ENCODE measurements around the gene TNIK.

Gene TNIK

DNA sequence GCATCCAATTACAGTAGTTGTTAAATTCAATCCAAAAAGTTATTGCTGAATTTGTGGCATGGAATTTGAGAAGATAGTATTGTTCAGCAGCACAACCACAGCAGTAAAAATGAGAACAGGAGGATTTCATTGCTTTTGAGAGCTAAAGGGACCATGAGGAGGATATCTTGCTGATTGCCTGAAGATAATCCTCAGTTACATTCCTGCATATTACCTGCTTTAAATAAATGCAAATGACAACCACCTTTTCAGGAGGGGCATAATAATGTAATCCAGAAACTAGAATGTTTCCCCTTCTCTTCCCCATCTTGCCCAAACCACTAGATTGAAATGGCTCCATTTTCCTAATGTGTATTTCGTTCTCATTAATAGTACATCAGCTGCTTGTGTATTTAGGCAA lies 398.5 kb downstream of the TNIK start:
- no peak overlapping the region for H3K27ac ChIP-seq
- TF ChIP-seq, protein P1, sequence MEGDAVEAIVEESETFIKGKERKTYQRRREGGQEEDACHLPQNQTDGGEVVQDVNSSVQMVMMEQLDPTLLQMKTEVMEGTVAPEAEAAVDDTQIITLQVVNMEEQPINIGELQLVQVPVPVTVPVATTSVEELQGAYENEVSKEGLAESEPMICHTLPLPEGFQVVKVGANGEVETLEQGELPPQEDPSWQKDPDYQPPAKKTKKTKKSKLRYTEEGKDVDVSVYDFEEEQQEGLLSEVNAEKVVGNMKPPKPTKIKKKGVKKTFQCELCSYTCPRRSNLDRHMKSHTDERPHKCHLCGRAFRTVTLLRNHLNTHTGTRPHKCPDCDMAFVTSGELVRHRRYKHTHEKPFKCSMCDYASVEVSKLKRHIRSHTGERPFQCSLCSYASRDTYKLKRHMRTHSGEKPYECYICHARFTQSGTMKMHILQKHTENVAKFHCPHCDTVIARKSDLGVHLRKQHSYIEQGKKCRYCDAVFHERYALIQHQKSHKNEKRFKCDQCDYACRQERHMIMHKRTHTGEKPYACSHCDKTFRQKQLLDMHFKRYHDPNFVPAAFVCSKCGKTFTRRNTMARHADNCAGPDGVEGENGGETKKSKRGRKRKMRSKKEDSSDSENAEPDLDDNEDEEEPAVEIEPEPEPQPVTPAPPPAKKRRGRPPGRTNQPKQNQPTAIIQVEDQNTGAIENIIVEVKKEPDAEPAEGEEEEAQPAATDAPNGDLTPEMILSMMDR (conservative IDR thresholded peaks at IDR 0.05) = no peak
- TF ChIP-seq ZFX (IDR thresholded peaks at IDR 0.05) = no peak

DNA sequence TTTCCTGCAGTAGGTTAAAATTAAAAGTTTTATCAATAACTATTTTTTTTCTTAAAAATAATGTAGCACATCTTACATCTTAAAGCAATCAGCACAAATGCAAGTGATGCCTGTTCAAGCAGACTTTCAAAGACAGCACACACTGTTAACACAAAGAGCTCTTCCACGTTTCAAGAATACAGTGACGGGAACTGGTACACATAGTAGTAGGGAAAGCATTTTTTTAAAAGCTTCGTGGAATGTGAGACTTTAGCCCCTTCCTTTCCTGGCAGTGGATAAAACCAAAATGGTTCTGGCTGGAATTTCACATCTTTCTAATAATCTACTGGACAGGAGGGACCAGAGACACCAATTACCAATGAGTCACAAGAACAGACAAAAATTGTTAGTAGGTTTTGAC lies 400.2 kb downstream of the TNIK start:
- no peak overlapping the region for H3K27ac ChIP-seq
- TF ChIP-seq, protein P1 (conservative IDR thresholded peaks at IDR 0.05) = no peak
- no peak for TF ChIP-seq ZFX (IDR thresholded peaks at IDR 0.05)

DNA sequence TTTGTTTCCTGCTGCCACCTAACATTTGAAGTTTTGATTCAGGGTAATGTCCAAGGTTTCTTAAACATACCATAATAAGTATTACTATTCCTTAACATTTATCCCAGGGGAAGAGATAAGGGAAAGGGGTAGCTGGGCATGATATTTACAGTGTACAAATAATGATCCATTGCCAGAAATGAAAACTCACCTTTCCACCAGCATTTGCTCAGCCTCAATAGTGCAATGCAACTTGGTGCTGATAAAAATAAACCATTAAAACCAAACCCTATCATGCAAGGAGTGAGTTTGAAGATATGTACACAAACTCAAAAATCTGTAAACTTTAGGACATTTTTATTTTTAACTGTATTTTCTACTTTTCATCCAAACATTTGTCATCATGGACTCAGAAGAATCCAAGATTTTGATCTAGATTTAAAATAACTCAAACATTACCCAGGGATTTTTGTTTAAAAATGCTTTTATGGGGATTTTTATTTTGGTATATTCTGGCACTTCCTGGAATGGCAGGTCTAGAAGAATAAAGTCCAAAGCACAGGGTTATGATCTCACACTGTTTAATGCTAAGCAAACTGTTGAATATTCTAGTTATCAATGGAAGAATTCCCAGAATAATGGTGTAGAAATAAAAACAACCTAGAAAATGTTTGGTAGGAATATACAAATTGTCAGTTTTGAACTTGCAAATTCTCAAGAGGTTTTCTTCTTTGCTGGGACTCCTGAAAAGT lies 401.2 kb downstream of the TNIK start:
- TF ChIP-seq, protein P1 (conservative IDR thresholded peaks at IDR 0.05) = no peak
- no peak for TF ChIP-seq ZFX (IDR thresholded peaks at IDR 0.05)
- no peak overlapping the region for H3K27ac ChIP-seq

DNA sequence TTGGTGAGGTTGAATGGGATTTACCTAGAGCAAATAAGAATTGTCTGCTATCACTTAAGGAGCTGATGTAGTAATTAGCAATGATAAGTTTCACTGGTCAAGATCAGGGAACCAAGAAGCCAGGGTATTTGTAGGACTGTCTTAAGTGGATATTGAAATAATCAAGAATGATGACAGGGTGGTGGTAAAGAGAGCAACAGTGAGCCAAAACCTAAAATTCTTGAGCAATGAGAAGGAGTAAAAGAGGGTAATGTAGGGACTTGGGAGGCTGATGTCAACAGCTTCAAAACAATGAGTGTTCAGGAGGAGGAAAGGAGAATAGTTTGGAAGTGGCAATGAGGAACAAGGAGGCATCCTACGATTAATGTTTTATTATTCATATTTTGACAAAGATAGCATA lies 402.1 kb downstream of the TNIK start:
- H3K27ac ChIP-seq = no peak overlapping the region
- TF ChIP-seq, protein P1 (conservative IDR thresholded peaks at IDR 0.05) = no peak
- TF ChIP-seq ZFX (IDR thresholded peaks at IDR 0.05) = no peak

DNA sequence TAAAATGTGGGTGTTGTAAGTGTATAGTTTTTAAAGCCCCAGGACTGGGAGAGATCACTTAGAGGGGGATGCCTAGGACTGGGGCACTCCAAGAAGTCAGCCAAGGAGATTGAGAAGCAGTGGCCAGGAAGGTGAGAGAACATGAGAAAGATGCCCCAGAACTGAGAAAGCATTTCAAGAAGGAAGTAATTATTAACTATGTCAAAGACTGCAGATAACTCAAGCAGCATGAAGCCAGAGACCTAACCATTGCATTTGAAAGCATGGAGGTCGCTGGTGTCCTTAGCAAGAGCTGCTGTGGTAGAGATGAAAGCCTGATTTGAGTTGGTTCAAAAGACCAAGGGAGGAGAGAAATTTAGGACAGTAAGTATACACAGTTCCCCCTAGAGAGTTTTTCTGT lies 403.1 kb downstream of the TNIK start:
- H3K27ac ChIP-seq = no peak overlapping the region
- TF ChIP-seq, protein P1 (conservative IDR thresholded peaks at IDR 0.05) = no peak
- no peak for TF ChIP-seq ZFX (IDR thresholded peaks at IDR 0.05)

DNA sequence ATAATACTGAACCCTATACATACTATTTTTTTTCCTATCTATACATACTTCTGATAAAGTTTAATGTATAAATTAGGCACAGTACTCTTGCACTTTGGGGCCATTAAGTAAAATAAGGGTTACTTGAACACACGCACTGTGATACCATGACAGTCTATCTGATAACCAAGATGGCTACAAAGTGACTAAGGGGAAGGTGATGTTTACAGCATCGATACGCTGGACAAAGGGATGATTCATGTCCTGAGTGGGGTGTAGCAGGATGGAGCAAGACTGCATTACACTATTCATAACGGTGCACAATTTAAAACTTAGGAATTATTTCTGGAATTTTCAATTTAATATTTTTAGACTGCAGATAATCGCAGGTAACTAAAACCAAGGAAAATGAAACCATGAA lies 403.7 kb downstream of the TNIK start:
- TF ChIP-seq, protein P1 (conservative IDR thresholded peaks at IDR 0.05) = no peak
- TF ChIP-seq ZFX (IDR thresholded peaks at IDR 0.05) = no peak
- no peak overlapping the region for H3K27ac ChIP-seq

DNA sequence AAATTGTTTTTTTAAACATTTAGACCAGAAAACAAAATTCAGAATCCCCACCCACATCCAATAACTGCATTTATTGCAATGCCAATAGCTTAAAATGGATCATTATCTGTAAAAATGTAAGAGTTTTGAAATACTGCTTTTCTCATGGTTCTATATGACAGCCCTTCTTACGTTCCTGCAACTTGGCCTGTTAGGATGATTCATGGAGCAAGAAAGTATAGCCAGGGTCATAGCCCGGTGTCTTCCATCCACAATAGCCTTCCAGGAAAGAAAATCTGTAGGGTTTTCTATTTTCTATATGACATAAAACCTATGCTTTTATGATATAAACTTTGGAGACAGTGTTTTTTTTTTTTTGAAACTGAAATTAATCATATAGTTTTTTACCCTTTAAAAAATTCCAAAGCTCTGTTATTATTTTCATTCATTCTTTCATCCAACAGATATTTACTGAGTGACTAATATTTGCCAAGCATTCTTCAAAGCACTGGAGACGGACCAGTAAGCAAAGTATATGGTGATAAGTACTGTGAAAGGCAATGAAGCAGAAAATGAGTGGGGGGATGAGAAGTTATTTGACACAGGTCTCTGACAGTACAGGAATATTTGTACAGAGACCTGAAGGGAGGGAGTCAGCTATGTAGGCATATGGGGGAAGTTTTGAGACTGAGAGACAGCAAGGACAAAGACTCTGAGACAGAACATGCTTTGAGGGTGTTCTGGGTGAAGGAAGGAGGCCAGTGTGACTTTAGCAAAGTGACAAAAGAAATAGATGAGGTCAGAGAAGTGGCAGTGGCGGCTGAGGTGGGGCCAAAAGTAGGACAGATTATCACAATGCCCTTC lies 404.6 kb downstream of the TNIK start:
- H3K27ac ChIP-seq = no peak overlapping the region
- TF ChIP-seq, protein P1 (conservative IDR thresholded peaks at IDR 0.05) = no peak
- no peak for TF ChIP-seq ZFX (IDR thresholded peaks at IDR 0.05)
